Prostate gland (tissue), 2 donors: ENCODE results near the gene TRPV6.

Experiments used
- POLR2A ChIP-seq: fragments of 450-650 bp; IDR thresholded peaks from one replicate; pipeline ENCODE4 v1.6.1; 2016; ENCODE audit warnings: antibody characterized with exemption, mild to moderate bottlenecking
- POLR2AphosphoS5 ChIP-seq: sonication (generic); formaldehyde crosslinking; IDR thresholded peaks from one replicate; pipeline ENCODE4 v1.6.1; 2017; ENCODE audit warnings: antibody characterized with exemption
- TF ChIP-seq, protein P1 (sequence below), 4 experiments: fragments of 200-600 bp in 2 of 4; fragments of 450-650 bp in 2 of 4; sonication (generic) in 2 of 4; IDR thresholded peaks; 1 replicate in 3 of 4; 2 replicates in 1 of 4; pipeline ENCODE4 v1.5.1; 2016 to 2019; ENCODE audit warnings: antibody characterized with exemption in 4 of 4, mild to moderate bottlenecking in 2 of 4, moderate library complexity in 2 of 4

DNA sequence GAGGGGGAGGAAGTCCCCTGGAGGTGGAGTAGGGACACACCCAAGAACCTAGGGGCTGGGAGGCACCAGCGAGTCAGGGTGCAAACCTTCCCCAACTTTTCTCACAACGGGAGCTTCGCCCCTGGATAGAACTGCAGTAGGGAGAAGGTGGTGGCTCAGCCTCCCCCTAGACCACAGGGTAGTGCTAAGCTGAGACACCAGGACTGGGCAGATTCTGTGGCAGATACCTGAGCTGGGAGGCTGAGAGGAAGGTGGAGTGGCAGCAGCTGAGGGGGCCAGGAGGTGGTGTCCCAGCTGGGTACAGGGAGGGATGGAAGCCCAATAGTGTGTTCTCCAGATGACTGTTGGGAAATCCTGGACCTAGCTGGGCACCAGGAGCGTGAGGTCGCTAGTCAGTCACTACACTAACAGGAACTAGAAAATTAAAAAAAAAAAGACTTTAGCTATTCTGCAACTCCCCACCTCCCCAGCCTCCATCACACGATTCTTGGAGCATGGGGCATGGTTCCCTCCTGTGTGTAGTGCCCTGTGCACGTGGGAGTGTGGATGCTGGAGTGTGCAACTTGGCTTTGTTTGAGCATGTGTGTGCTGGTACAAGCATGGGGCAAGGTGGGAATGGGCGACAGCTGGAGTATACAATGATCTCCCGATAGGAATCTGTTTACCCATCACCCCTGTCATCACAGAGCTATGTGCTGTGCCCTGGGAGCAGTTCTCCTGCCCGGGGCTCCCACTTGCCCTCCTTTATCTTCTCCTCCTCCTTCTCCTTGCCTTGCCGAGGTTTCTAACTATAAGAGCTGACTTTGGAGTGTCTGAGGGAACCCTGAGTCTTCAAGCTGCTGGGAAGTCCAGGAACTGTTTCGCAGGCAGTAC lies 8.8 kb upstream of the TRPV6 start:
- no peak for TF ChIP-seq POLR2A
- no peak for TF ChIP-seq POLR2AphosphoS5
- TF ChIP-seq, protein P1, sequence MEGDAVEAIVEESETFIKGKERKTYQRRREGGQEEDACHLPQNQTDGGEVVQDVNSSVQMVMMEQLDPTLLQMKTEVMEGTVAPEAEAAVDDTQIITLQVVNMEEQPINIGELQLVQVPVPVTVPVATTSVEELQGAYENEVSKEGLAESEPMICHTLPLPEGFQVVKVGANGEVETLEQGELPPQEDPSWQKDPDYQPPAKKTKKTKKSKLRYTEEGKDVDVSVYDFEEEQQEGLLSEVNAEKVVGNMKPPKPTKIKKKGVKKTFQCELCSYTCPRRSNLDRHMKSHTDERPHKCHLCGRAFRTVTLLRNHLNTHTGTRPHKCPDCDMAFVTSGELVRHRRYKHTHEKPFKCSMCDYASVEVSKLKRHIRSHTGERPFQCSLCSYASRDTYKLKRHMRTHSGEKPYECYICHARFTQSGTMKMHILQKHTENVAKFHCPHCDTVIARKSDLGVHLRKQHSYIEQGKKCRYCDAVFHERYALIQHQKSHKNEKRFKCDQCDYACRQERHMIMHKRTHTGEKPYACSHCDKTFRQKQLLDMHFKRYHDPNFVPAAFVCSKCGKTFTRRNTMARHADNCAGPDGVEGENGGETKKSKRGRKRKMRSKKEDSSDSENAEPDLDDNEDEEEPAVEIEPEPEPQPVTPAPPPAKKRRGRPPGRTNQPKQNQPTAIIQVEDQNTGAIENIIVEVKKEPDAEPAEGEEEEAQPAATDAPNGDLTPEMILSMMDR (IDR thresholded peaks at IDR 0.05): no peak
